Activated CD4-positive, alpha-beta T cell treated with anti-CD3 and anti-CD28 coated beads, Interleukin-2, amount 50 U/mL, for 1 hour (primary cell): Measurements from ENCODE around the gene MORC2.

ENCODE experiments used
- DNase-seq: peaks from one replicate; pipeline ENCODE4 v3.0.0-alpha.2; 2020

Gene MORC2

GRCh38 chr22:30884211-30885000 is 84.2 kb downstream of the MORC2 start:
- no peak for DNase-seq

- DNase-seq, result no peak
Measured at GRCh38 chr22:30883586-30884145, 84.9 kb downstream of the MORC2 start.

- no peak for DNase-seq
Measured at GRCh38 chr22:30882974-30883533, 85.5 kb downstream of the MORC2 start.

GRCh38 chr22:30882184-30882717 is 86.3 kb downstream of the MORC2 start:
- DNase-seq, result no peak

- DNase-seq, result no peak
Measured at GRCh38 chr22:30881361-30882183, 87.0 kb downstream of the MORC2 start.

GRCh38 chr22:30880847-30881246 is 87.7 kb downstream of the MORC2 start:
- DNase-seq, result no peak

GRCh38 chr22:30880181-30880601 is 88.4 kb downstream of the MORC2 start:
- no peak for DNase-seq

- DNase-seq, result no peak
Measured at GRCh38 chr22:30879415-30879797, 89.2 kb downstream of the MORC2 start.

- no peak for DNase-seq
Measured at GRCh38 chr22:30878516-30879414, 89.8 kb downstream of the MORC2 start.

- DNase-seq, result no peak
Measured at GRCh38 chr22:30877662-30878515, 90.7 kb downstream of the MORC2 start.

- DNase-seq, result no peak
Measured at GRCh38 chr22:30876915-30877553, 91.5 kb downstream of the MORC2 start.

- DNase-seq, result no peak
Measured at GRCh38 chr22:30876221-30876751, 92.3 kb downstream of the MORC2 start.

- DNase-seq, result no peak
Measured at GRCh38 chr22:30875481-30876215, 92.9 kb downstream of the MORC2 start.
